Upper lobe of left lung (tissue), 4 donors: ENCODE results near the gene SKOR1.

Experiments used
- CTCF ChIP-seq, 6 experiments: fragments of 450-650 bp in 4 of 6; fragments of 200-600 bp in 2 of 6; sonication (generic) in 2 of 6; IDR thresholded peaks; one replicate each; pipeline ENCODE4 v1.5.1; 2016 to 2019; ENCODE audit warnings: antibody characterized with exemption in 6 of 6
- EP300 ChIP-seq, 4 donors: sonication (generic); formaldehyde crosslinking; IDR thresholded peaks; one replicate each; pipeline ENCODE4 v1.5.1; 2017; ENCODE audit warnings: antibody characterized with exemption in 4 of 4, control low read depth in 2 of 4
- POLR2A ChIP-seq, 4 donors: fragments of 450-650 bp; IDR thresholded peaks; one replicate each; pipeline ENCODE4 v1.5.1; 2016 to 2017; ENCODE audit warnings: antibody characterized with exemption in 4 of 4, mild to moderate bottlenecking in 2 of 4
- POLR2AphosphoS5 ChIP-seq, 2 donors: sonication (generic); formaldehyde crosslinking; IDR thresholded peaks; one replicate each; pipeline ENCODE4 v1.5.1; 2017; ENCODE audit warnings: antibody characterized with exemption in 2 of 2

GRCh38 chr15:67843571-67844387 lies 18.5 kb downstream of the SKOR1 start:
- TF ChIP-seq CTCF (IDR thresholded peaks at IDR 0.05) (no peak), POLR2A (IDR thresholded peaks at IDR 0.05) (no peak), EP300 (IDR thresholded peaks at IDR 0.05) (no peak), POLR2AphosphoS5 (IDR thresholded peaks at IDR 0.05) (no peak)
